Mucosa of descending colon (tissue), 3 donors: ENCODE data around the gene PHLDA3. TPM values are rescaled to one million over a fixed set of nuclear protein-coding genes. Genes with fewer than 3 reads are reported as not detected.
"Not testable (repeated sequence)": the region's sequence is repeated elsewhere in the genome, so short reads cannot be mapped to it uniquely, and the experiment has no call there.

Experiments
- ATAC-seq: fragments of 200-7000 bp; cut with Tn5 transposase; one replicate; pipeline ENCODE4 v1.9.1; 2020; ENCODE audit warnings: mild to moderate bottlenecking, moderate library complexity
- DNase-seq, 3 donors: peaks; one replicate each; pipeline ENCODE4 v3.0.0-alpha.2; 2020
- H3K36me3 ChIP-seq: fragments of 200-600 bp; one replicate; pipeline ENCODE4 v1.8.0; 2021; ENCODE audit warnings: low read depth, mild to moderate bottlenecking
- H3K4me1 ChIP-seq: fragments of 200-600 bp; one replicate; pipeline ENCODE4 v1.8.0; 2021; ENCODE audit warnings: low read depth, mild to moderate bottlenecking
- H3K4me3 ChIP-seq: fragments of 200-600 bp; one replicate; pipeline ENCODE4 v1.8.0; 2021; ENCODE audit warnings: mild to moderate bottlenecking
- H3K9me3 ChIP-seq: fragments of 200-600 bp; one replicate; pipeline ENCODE4 v1.8.0; 2021; ENCODE audit warnings: mild to moderate bottlenecking
- CTCF ChIP-seq: fragments of 200-600 bp; IDR thresholded peaks from one replicate; pipeline ENCODE4 v1.8.0; 2022; ENCODE audit warnings: antibody characterized with exemption, mild to moderate bottlenecking
- intact Hi-C, 2 donors: fragments of 100-400 bp; cut with DNase I in 1 of 2; cut with micrococcal nuclease in 1 of 2; formaldehyde crosslinking; loops; one replicate each; pipeline versions ENCODE4 v1.11.0 to v1.11.1; 2022; cut with DNase I, micrococcal nuclease
- total RNA-seq, 3 donors: library from RNA; stranded (reverse); fragmentation: NEBNext Ultra II Directional in 2 of 3; extraction: Animal tissue kit (Norgen Biotek cat#: 25700) in 2 of 3; gene quantifications; one replicate each; pipeline versions ENCODE4 v1.2.1 to v1.2.4, GENCODE V29; 2021 to 2023
- donor health status: DM: no; HTN: no; CAD: no; lungs with moderate emphysema.
- donor health status: DM: no; HTN: no; CAD: no.
- donor health status: DM: no; HTN: yes; CAD: no.

The PHLDA3 gene
- total RNA-seq, 3 donors from 2014 or later, result 8.5 to 106 (median 12.4) TPM

DNA sequence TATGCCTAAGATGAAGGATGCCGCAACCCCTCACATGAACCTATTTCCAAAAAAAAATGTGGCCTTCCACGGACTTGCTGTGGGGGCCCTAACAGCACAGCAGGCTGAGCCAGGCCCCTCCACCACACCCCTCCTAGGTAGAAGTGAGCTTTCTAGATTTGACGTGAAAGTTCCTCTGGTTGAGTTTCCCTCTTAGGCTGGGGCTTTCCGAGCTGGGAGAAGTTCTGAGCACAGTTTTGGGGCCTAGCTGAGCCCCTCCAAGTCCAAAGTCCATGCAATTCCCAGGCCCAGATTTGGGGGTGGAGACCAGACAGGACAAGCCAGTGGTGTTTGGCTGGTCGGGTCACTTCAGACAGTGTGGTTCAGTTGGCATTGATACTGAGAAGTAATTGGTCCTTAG is 13.8 kb upstream of the PHLDA3 start:
- ATAC-seq (no peak), DNase-seq (no peak)
- peaks cover 20% of the 10 kb centered on the region for H3K4me1 ChIP-seq
- intact Hi-C loops, result no loop called here
- H3K4me3 ChIP-seq, result no peak overlapping the region
- no peaks in the 10 kb centered on the region for H3K9me3 ChIP-seq
- TF ChIP-seq CTCF, result no peak
- no peaks in the 10 kb centered on the region for H3K36me3 ChIP-seq

DNA sequence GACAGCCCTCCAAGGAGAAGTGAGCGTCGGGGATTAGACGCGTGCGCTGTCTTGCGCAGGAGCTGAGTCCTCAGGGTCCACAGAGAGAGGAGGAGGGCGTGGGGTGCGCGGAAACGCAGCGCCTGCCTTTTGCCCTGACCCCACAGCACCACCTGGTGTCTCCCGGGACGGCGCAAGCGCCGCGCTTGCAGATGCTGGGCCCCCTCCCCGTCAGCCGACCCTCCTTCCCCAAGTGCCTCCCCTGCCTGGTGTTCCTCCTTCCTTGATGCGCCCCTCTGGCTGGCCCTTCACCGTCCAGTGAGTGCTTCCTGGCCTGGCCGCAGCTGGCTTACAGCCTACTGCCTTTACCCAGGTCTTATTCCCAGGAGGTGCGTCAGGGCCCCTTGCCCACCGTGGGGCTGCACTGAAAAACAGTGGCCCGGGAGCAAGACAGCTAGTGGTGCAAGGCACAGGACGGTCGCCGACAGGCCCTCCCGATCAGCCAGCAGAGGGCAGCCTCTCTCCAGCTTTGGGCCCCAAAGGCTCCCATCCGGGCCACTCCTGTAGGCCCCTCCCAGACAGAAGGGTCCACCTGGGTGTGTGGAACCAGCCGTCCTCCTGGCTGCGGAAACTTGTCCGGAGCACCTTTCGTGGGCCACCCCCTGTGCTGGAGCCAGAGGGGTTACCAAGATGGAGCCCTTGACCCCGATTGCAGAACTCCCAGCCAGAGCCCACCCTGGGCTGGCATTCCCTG is 12.9 kb upstream of the PHLDA3 start:
- intact Hi-C loops, result no loop called here
- peak; percentile 78 for ATAC-seq

DNA sequence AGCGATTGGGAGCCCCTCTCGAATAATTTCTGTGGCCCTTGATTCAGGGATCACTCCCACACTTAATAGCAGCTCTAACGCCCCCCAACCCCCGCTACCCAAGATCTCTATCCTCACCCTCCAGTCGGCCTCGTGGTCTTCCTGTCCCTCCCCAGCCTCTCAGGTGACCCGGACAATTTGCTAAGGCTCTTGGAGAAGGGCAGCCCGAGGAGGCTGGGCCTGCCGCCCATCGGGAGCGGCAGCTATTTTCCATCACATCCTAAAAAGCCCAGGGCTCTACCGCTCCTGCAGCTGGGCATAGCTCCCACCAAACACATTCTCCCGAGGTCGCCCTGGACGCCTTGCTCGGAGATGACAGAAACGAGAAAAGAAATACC is 12.0 kb upstream of the PHLDA3 start:
- ATAC-seq, result no peak
- intact Hi-C loops, result no loop called here
- peak in 1 of 3 donors; percentile 62 for DNase-seq

More for the DNA sequence above, 12.9 kb upstream of the PHLDA3 start:
- Histone ChIP-seq H3K9me3 (no peaks in the 10 kb centered on the region), H3K4me3 (no peak overlapping the region), H3K36me3 (no peaks in the 10 kb centered on the region), H3K4me1 (peaks cover 20% of the 10 kb centered on the region)
- DNase-seq, result peak; percentile 88 to 92 (median 88)
- peak; percentile 91 for TF ChIP-seq CTCF

DNA sequence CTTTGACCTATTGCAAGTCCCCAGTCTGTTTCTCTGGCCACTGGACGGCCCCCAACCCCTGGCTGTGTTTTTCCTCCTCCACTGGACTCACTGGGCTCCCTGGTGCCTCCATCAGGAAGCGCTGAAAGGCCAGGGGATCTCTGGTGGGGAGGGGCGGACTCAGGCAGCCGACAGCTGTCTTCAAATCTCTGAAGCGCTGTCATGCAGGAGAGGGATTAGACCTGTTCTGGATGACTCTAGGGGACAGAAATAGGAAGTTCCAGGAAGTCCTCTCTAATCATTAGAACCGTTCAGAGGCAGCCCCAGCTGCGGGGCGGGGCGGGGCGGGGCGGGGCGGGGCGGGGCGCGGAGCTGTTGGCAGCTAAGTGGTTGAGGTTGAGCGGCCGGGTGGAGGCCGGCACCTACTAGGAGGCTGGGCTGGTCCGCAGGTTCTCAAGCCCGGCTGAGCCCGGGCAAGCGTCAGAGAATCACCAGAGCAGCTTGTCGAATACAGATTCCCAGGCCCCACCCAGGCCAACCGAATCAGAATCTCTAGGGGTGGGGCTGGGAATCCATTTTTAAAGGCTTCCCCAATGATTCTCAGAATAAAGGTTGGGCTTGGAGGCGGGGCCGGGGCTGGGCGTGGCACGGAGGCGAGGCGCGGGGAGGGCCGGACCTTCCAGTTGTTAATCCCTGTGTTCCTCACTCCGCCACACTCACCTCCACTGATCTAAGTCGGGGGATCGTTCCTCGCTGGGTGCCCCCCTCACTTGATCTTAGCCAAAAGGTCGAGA is 11.4 kb upstream of the PHLDA3 start:
- intact Hi-C loops, result no loop called here
- Histone ChIP-seq H3K36me3 (no peaks in the 10 kb centered on the region), H3K4me3 (no peak overlapping the region), H3K4me1 (peaks cover 22% of the 10 kb centered on the region), H3K9me3 (no peaks in the 10 kb centered on the region)
- no peak for TF ChIP-seq CTCF
- ATAC-seq (peak; percentile 83), DNase-seq (peak; percentile 92 to 95 (median 93))

More for the DNA sequence above, 12.0 kb upstream of the PHLDA3 start:
- Histone ChIP-seq H3K36me3 (no peaks in the 10 kb centered on the region), H3K9me3 (no peaks in the 10 kb centered on the region), H3K4me3 (no peak overlapping the region), H3K4me1 (peaks cover 20% of the 10 kb centered on the region)
- no peak for TF ChIP-seq CTCF

GRCh38 chr1:201479201-201479730 is 10.3 kb upstream of the PHLDA3 start:
- DNase-seq, result no peak
- Histone ChIP-seq H3K4me3 (no peak overlapping the region), H3K36me3 (no peaks in the 10 kb centered on the region), H3K9me3 (no peaks in the 10 kb centered on the region), H3K4me1 (peaks cover 26% of the 10 kb centered on the region)
- intact Hi-C loops, result no loop called here
- TF ChIP-seq CTCF, result no peak
- no peak for ATAC-seq

GRCh38 chr1:201478666-201479065 is 9.7 kb upstream of the PHLDA3 start:
- H3K4me1 ChIP-seq, result peaks cover 26% of the 10 kb centered on the region
- intact Hi-C loops, ATAC-seq, H3K36me3 ChIP-seq, DNase-seq, H3K4me3 ChIP-seq, H3K9me3 ChIP-seq: not testable (repeated sequence)
